GM21717 (cell line): ENCODE data around the gene CD27.

Experiments
- ATAC-seq: cut with Tn5 transposase; IDR thresholded peaks from one replicate; pipeline ENCODE4 v1.9.1; 2021; ENCODE audit warnings: mild to moderate bottlenecking, moderate library complexity; ENCODE audit not compliant: unreplicated experiment

Gene CD27

DNA sequence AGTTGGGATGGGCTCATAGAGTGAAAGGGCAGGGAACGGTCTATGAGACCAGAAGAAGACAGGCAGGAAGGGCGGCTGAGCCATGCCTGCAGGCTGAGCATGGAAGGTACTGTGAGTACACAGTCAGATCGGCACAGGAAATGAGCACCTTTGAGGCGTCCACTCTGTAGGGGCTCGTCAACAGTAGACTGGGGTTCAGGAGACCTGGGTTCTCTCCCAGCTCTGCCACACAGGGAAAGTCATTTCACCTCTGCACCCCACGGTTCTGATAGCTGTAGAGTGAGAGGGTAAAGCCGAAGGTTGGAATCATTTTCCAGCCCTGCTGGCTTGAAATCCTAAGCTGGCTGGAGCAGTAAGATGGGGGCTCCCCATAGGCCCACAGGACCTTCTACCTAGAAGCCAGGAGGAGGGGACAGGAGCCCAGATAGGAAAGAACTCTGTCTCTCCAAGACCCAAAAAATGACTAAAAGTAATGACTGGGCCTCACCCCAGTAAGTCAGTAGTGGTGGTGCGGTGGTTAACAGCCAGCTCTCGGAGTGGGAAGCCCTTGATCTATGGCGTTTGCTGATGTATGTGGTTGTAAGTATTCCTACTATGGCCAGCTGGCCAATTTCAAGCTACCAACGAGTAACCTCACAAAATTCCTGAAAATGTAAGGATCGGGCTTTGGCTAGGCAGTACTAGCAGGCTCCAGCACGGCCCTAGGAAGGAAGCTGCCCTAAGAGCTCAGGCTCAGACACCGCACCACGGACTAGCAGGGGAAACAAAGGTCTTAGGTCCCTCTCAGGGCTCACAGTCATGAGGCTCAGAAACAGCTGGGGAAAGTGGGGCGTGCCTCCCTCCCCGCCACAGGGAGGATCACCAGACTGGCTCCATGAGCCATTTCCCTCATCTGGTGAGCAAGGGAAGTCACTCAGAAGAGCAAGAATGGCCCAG, 10.3 kb upstream of the CD27 start:
- no peak for ATAC-seq

DNA sequence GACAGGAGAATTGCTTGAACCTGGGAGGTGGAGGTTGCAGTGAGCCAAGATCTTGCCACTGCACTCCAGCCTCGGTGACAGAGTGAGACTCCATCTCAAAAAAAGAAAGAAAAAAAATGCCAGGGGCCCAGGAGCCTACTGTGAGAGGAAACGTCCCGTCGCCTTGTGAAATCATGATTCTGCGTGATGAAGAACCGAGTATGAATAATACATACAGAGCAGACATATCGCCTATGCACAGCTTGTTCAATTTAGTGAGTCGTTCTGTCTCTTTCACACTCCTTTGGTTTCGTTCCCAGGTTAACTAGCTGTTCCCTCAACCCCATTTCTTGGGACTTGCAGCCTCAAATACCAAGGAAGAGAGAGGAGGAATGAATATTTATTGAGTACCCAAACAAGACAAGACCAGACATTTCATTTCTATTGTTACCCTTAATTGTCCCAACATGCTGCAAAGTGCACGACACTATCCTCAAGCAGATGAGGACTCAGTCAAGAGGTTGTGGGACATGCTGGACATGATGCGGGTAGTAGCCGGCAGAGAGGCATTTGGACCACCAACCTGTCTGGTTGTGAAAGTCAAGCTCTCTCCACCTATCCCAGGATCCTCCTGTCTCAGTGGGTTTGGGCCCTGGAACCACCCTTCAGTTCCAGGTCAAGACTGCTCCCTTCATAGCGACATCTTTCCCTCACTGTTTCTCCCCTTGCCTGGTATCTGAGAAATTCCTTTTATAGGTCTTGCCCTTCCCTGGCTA, 8.6 kb upstream of the CD27 start:
- no peak for ATAC-seq

DNA sequence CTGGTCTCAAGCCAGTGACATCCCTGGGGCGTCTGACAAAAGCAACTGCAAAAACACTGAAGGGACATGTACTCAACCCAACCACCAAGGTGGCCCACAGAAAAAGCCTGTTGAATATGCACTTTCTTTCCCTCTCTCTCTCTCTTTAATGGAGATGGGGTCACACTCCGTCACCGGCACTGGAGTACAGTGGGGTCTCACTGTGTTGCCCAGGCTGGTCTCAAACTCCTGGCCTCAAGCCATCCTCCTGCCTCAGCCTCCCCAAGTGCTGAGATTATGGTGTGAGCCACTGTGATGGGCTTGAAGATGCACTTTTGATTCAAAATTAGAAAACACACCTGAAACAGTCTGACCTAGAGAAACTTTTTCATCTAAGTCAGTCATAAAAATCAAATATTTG, 7.2 kb upstream of the CD27 start:
- no peak for ATAC-seq

DNA sequence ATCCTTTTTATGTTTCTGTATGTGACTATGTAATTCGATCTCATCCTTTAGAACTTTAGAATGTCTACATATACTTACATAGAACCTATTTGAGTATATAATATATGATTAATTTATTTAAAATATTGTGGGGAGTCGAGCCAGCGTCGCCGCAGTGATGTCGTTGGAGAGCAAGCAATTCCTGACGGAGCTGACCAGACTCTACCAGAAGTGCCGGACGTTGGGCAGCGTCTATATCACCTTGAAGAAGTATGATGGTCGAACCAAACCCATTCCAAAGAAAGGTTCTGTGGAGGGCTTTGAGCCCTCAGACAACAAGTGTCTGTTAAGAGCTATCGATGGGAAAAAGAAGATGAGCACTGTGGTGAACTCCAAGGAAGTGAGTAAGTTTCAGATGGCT, 6.4 kb upstream of the CD27 start:
- no peak for ATAC-seq

DNA sequence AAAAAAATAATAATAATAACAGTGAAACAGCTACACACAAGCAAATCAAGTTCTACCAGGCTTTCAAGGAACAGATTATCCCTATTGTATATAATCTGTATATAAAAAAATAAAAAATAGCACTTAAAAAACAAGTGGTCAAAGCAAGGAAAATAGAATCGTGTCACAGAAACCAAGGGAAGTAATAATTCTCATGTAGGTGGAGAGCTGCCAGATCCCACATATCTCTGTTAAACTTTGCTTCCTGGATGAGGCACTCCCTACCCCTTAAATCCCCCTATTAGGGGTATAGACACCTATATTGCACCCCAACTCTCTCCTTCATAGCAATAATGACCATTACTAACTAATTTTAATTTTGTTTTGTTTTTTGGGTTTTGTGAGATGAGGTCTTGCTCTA, 4.4 kb upstream of the CD27 start:
- ATAC-seq, result no peak

DNA sequence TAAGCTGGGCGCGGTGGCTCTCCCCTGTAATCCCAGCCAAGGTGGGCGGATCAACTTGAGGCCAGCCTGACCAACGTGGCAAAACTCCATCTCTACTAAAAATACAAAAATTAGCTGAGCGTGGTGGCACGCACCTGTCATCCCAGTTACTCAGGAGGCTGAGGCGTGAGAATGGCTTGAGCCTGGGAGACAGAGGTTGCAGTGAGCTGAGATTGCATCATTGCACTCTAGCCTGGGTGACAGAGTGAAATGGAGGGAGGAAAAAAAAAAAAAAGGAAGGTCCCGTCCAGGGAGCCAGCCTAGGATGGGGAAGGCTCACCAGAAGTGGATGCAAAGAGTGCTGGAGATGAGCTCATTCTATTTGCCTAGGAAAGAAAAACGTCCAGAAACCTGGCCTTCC, 1.9 kb upstream of the CD27 start:
- ATAC-seq, result no peak

DNA sequence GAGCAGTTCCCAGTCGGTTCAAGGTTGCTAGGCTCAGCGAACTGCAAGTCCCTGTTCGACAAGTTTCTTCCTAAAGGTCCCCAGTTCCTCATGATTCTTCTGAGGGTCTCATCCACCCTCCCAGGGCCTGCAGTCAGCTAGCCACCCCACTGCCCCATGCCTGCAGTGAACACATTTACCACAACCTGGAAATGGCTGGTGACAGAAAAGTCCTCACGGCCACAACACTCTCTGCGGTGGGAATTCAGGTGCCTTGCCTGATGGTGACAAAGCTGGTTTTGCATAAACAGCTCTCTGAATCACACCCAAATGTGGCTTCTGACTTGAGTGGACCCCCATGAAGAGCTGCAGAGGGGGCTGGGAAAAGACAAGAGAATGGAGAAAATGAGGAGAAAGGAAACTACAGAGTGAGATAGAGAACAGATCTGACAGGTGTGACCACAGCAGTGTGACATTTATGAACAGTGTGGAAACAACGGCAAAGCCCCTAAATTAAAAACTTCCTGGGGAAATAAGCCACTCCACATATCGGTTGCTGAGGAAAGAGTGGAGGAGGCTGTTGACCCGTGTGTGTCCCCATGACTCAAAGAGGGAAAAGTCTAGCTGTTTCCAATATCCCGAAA, 1.3 kb upstream of the CD27 start:
- ATAC-seq, result peak; percentile 30

DNA sequence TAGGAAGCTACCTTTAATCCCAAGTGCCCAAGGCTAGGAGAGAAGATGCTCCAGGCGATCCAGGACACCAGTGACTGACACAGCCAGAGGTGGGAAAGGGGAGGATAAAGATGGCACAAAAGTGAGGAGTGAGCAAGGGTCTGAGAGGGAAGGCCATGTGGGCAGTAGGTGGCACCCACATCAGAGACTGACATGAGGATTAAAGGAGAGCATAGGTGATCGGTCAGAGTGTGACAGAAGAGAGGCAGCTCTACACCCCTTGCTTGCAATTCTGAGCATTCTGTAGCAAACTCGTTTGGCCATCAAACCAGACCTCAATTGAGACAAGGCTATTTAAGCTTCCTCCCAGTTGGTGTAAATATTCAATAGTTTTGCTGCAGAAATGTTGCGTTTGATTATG, 724 bp upstream of the CD27 start:
- ATAC-seq, result no peak

DNA sequence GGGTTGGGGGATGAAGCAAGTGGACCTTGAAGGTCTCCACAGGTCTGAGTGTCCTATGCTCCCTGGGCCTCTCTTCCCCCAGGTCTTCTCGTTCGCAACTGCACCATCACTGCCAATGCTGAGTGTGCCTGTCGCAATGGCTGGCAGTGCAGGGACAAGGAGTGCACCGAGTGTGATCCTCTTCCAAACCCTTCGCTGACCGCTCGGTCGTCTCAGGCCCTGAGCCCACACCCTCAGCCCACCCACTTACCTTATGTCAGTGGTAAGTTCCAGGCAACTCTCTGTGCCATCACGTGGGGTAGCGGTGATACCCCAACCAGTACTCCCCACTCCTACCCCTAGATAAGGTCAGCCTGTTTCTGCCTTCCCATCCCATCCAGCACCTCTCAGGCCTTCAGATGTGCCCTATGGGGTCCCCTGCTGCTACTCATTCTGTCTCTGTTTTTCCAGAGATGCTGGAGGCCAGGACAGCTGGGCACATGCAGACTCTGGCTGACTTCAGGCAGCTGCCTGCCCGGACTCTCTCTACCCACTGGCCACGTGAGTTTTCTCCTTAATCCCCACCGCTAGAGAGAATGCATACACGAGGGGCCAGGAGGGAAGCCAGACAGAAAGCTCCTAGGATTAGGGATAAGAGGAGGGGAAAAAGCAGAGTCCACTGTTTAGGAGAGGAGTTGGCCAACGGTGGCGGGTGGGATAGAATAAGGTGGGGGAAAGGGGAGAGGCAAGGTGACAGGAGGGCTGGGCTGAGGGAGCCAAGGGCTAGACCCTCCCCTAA, 5.5 kb downstream of the CD27 start:
- ATAC-seq, result no peak

DNA sequence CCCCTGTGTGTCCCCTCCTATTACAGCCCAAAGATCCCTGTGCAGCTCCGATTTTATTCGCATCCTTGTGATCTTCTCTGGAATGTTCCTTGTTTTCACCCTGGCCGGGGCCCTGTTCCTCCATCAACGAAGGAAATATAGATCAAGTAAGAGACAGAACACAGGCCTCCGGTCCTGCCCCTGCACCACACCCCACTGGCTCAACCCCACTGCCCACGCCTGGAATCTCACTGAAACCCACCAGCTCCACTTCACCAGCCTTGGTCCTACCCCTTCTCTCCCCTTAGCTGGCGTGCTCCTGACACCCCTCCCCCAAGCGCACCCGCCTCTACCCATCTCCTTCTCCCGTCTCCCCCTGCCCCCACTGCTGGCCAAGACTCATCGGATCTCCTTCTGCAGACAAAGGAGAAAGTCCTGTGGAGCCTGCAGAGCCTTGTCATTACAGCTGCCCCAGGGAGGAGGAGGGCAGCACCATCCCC, 6.2 kb downstream of the CD27 start:
- ATAC-seq, result no peak

DNA sequence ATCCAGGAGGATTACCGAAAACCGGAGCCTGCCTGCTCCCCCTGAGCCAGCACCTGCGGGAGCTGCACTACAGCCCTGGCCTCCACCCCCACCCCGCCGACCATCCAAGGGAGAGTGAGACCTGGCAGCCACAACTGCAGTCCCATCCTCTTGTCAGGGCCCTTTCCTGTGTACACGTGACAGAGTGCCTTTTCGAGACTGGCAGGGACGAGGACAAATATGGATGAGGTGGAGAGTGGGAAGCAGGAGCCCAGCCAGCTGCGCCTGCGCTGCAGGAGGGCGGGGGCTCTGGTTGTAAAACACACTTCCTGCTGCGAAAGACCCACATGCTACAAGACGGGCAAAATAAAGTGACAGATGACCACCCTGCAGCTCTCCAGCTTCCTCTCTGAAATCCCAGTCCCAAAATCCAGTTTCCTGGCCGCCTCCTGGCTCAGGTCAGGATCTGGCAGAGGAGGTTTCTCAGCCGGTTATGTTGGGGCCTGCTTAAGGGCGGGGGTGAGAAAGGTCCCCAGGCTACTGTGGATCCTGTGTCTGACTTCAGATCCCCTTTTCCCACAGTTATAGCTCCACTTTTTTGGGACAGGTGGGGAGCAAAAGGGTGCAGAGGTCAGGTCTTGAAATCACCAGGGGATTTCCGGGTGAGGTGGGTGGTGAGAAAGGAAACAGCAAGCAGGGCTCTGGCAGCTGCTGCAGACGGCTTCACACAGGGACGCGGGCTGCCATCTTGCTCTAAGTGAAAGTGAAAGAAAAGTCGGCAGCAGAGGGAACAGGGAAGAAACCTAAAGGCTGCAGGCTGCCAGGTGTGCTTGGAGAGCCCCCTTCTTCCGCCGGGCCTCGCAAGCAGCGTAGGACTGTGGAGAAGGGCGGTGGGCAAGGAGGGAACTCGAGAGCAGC, 6.8 kb downstream of the CD27 start, which contains the start of gene TAPBPL:
Gene TAPBPL, plus strand, starts transcription at position 695 of the 897 bp plus-strand sequence. CDS start 207 bp downstream, outside the sequence.
- ATAC-seq, result peak; percentile 46

DNA sequence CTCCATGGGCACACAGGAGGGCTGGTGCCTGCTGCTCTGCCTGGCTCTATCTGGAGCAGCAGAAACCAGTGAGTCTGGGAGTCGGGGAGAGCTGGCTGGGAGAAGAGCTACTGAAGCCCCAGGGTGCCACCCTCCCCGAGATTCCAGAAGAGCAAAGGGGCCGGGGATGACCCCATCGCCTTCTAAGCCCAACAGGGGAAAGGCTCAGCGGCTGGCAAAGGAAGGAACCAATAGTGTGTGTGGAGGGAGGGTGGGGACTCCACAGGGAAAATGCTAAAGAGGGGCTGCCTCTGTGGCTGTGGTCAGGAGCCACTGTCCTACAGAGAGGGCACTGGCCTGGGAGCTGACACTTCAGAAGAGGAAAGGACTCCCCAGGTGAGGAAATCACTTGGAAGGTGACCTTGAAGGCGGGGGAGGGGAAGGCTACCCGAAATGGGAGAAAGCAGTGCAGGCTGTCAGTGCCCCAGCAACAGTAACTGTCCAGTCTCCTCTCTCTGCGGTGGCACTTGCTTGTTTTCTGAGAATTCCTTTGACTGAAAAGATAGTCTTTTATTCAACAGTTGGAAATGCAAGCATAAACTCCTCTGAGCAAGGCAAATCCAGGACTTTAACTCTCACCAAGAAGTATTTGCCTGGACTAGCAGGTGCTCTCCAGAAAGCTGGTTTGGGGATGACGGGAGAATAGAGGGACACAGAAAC, 7.6 kb downstream of the CD27 start:
- ATAC-seq, result no peak

DNA sequence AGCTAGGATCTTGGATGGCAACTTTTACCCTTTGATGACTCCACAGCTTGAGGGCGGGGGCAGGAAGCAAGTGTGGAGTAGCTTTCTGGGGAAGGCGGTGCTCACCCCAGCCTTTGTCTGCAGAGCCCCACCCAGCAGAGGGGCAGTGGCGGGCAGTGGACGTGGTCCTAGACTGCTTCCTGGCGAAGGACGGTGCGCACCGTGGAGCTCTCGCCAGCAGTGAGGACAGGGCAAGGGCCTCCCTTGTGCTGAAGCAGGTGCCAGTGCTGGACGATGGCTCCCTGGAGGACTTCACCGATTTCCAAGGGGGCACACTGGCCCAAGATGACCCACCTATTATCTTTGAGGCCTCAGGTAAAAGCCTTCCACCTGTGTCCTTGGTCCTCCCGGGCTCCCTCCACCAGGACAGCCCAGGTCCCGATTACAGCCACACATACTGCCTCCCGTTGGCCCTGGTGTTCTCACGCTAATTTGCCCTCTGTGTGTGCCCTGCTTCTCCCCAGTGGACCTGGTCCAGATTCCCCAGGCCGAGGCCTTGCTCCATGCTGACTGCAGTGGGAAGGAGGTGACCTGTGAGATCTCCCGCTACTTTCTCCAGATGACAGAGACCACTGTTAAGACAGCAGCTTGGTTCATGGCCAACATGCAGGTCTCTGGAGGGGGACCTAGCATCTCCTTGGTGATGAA, 8.3 kb downstream of the CD27 start:
- no peak for ATAC-seq

DNA sequence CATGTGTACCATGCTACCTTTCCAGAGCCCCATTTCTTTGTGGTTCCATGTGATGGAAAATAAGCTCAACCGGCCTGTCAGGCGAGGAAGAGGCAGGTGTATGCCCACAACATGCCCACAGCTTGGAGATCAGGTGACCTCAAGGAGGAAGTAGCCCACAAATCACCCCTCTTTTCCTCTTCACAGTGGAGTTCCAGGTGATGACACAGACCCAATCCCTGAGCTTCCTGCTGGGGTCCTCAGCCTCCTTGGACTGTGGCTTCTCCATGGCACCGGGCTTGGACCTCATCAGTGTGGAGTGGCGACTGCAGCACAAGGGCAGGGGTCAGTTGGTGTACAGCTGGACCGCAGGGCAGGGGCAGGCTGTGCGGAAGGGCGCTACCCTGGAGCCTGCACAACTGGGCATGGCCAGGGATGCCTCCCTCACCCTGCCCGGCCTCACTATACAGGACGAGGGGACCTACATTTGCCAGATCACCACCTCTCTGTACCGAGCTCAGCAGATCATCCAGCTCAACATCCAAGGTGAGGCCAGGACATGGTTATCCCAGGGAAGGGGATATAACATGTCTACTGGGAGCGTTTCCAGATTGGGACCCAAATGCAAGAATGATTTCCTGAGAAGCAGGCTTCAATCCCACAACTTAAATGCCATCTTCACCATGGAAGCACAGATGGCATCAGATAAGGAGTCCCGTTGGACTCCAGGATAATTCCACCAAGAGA, 12.6 kb downstream of the CD27 start:
- ATAC-seq, result no peak

DNA sequence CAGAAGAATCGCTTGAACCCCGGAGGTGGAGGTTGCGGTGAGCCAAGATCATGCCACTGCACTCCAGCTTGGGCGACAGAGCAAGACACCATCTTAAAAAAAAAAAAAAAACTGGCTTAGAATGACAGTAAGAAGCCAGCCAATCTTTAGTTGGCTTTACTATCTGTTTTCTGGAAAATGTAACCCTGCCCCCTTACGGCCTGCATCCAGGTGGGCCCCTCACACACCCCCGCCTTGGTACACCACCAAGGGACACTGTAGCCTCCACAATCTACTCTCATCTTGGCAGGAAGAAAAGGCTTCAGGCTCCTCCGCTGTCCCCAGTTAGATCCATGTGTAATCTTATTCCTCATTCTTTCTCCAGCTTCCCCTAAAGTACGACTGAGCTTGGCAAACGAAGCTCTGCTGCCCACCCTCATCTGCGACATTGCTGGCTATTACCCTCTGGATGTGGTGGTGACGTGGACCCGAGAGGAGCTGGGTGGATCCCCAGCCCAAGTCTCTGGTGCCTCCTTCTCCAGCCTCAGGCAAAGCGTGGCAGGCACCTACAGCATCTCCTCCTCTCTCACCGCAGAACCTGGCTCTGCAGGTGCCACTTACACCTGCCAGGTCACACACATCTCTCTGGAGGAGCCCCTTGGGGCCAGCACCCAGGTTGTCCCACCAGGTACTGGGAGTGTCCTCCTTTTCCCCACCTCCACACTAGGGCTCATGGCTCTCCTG, 13.7 kb downstream of the CD27 start:
- no peak for ATAC-seq

DNA sequence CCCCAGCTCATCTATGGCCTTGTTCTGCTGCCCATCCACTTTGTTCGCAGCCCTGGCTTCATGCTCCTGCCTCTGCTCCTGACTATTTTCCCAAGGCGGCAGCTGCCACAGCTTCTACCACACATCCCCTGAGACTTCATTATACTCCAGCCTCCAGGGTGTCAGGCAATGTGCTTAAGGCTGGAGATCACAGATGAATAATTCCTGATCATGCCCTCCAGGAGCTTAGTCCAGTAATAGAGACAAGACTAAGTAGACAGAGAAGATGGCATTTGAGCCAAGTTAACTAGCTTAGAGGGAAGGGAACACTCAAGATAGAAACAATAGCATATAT, 14.2 kb downstream of the CD27 start:
- no peak for ATAC-seq

DNA sequence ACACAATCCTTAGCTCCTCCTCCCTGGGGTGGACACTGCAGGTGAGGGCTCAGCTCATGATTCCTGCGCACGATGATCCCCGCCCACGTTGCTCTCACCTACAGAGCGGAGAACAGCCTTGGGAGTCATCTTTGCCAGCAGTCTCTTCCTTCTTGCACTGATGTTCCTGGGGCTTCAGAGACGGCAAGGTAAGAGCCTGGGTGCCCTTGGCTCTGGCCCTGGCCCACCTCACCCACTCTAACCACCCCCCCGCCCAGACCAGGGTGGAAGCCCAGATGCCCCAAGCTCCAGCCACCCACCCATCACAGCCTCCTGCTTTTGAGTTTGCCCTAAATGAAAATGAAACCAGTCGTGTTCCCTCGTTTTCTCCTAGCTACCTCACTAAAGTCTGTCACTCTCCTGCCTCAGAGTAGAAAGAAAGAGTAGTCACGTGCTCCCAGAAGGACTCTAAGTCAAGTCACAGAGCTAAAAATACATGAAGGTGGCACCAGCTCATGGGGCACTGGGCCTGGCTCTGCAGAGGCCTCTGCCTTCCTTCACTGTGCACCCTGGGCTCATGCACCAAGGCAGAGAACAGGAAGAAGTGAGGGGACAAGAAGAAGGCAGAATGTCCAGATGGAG, 16.1 kb downstream of the CD27 start:
- ATAC-seq, result no peak
